HG03175 (cell line): ENCODE measurements around the gene NSMCE1.

Experiments
- ATAC-seq: cut with Tn5 transposase; IDR thresholded peaks from one replicate; pipeline ENCODE4 v1.9.1; 2021; ENCODE audit warnings: mild to moderate bottlenecking, moderate library complexity; ENCODE audit not compliant: unreplicated experiment

The NSMCE1 gene

DNA sequence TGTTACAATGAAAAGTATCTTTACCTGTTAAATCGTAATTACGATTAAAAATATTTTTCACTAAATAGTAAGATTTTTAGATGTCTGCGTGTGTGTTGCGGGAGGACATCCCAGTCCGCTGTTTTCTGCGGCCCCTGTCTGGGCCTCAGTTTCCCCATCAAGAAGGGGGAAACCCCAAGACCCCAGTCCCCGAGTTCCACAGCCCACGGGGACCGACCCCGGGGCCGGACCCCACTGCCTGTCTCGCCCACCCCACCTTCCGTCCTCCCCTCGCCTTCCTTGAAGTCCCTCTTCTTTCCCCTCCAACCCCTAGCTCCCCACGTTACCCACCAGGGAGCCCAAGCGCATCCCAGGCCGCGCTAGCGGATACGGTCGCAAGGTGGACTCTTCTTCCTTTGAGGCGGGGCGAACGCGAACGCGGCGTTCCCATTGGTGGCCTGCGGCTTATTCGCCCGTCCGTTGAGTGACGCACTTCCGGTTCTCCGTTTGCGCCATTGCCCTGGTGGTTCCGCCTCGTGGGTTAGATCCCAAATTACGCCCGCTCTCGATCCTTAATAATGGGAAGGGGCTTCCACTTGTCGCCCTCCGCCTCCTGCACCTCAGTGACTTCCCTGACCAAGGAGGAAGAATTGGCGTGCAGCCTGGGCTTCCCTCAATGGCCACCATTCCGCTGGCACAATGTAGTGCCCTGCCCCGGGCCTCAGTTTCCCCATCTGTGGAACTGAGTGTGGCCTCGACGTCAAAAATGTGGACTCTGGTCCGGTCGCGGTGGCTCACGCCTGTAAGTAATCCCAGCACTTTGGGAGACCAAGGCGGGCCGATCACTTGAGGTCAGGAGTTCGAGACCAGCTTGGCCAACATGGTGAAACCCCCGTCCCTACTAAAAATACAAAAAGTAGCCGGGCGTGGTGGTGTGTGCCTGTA is at the start of gene NSMCE1:
NSMCE1 (minus strand) TSS at position 397 of the 924 bp plus-strand sequence. CDS start 11,202 bp downstream, outside the sequence.
- ATAC-seq: peak; percentile 92

DNA sequence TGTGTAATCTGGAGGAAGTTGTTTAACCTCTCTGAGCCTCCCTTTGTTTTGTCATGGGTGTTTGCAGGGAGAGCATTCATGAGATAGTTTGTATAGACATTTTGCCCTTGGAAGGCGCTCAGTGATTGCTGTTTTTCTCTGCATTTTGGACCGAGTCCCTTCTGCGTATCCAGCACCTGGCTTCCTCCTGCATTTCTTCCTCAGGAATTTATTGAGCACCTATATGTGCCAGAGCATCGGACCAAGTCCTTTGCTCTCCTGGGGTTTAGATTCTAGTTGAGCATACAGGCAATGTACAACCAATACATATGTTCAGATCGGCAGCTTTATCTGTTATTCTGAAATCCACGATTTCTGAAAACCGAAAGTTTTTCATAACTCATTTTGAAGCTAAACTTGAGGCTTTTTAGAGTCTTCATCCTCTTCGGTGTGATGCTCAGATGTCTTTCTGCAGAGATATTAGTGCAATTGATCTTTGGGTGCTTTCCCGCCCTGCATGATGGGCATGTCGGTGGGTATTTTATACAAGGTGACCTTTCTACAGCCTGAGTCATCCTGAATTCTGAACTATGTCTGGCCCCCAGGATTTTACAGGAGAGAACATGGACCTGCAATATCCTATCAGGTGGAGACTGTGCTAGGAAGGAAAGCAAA is 49.3 kb upstream of the NSMCE1 start:
- ATAC-seq: no peak

DNA sequence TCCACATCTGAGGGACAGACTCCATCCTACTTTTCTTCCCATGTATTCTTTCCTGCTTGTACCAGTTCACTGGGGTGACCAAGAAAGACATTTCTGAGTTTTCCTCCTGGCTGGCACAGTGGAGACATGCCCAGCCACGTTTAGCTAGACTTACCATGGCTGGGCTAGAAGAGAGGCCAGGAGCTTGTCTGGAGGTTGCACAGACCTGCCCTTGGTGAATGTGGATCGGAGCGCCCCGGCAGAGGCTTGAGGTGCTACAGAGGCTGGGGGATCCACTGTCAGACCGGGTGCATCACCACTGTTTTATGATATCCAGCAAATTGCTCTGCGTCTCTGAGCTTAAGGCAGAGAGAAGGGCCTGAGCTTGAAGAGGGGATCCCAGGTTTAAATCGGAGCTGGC is 48.7 kb upstream of the NSMCE1 start:
- ATAC-seq: no peak

DNA sequence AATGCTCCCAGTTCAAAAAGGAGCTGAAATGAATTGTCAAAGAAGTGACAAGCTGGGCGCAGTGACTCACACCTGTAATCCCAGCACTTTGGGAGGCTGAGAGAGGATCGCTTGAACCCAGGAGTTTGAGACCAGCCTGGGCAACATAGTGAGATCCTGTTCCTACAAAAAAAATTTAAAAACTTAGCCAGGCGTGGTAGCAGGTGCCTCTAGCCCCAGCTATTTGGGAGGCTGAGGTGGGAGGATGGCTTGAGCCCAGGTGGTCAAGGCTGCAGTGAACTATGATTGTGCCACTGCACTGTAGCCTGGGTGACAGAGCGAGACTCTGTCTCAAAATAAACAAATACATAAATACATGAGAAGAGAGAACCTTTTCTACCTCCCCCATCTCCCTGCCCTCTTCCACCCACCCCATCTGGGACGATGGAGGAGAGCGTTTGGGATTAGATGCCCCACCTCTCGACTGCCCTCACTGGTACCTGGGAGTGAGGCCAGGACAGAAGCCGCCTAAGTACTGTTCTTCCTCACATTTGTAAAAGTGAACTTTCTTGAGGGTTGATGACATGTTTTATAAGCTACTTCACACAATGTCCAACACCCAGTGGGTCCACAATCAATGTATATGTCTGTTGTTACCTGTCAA is 47.6 kb upstream of the NSMCE1 start:
- ATAC-seq: no peak

DNA sequence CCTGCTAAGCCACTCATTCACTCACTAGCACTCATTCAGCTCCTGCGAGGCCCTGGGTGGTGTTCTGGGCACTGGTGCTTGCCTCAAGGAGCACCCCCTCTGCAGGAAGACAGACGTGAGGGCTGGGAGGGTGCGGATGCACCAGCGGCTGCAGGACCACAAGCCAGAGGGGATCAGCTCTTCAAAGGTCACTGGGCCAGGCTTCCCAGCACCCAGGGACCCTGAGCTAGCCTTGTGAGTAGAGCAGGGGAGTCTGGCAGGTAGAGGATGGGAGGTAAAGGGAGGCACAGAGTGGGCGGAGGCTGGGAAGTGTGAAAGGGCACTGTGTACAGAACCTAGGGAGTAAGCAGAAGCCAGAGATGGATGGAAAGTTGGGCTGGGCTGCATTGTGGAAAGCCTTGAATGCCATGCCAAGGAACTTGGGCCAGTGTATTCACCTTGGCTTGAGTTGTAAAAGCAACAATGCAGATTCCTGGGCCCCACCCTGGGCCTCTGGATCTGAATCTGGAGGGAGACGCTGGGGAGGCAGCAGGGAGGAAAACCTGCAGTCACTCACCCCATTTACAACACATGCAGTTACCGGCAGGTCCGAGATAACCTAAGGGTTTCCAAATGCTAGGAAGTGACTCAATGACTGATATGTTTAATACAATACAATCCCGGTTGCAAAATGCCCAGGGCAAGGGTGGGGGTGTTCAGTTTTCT is 46.9 kb upstream of the NSMCE1 start:
- no peak for ATAC-seq

- ATAC-seq: no peak
Measured at GRCh38 chr16:27314986-27315332, 46.4 kb upstream of the NSMCE1 start.

DNA sequence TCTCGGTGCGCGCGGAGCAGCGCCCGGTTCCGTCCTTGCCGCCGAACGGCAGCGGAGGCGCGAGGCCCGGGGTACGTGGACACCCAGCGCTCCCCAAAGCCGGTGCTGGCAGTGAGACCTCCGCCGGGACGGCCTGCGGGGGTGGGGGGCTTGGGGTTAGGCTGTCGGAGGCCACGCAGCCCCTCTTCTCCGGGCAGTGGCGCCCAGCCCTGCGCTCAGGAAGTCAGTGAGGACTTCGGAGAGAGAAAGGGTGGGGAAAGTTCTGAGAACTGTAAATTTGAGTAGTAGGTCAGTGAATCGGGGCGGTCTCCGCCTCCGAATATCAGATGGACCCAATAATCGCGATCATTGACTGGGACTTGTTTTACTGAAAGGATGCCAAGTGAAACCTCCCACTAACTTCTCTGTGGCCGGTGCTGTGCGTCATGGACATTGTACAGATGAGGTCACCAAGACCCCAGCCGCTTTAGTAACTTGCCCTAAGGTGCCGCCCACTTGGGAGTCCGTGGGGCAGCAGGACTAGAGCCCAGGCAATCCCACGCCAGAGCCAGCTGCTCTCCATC is 45.7 kb upstream of the NSMCE1 start:
- peak; percentile 32 for ATAC-seq

DNA sequence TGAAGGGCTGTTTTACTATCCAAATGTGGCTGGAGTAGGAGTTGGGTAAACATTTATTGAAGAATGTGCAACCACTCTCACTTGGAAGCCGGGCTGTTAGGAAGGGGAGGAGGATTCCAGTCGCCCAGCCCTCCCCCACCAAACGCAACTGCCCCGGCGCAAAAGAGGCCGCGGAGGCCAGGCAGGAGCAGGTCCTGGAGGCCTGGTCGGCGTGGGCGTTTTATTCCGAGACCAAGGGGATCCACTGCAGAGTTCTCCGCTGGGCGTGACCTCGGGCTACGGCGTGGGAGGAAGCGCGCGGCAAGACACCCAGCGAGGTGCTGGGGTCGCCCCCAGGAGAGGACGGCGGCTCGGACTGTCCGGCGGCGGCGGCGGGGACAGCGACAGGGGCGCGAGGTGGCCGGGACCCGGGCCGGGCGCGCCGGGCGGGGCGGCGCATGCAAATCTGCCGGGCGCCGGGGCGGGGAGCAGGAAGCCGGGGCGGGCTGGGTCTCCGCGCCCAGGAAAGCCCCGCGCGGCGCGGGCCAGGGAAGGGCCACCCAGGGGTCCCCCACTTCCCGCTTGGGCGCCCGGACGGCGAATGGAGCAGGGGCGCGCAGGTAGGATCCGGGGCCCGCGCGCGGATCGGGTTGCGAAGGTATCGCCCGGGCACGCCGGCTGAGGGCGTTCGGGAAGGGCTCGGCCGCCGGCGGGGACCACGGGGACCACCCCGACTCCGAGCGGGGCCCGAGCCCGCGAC is 45.0 kb upstream of the NSMCE1 start, which contains the start of gene IL4R:
IL4R (plus strand) TSS at position 553 of the 739 bp plus-strand sequence. CDS start 26,230 bp downstream, outside the sequence.
- peak; percentile 47 for ATAC-seq

GRCh38 chr16:27312580-27313421 is 44.2 kb upstream of the NSMCE1 start:
- no peak for ATAC-seq

- no peak for ATAC-seq
Measured at GRCh38 chr16:27311897-27312303, 43.3 kb upstream of the NSMCE1 start.

GRCh38 chr16:27311448-27311830 is 42.9 kb upstream of the NSMCE1 start:
- ATAC-seq: no peak

DNA sequence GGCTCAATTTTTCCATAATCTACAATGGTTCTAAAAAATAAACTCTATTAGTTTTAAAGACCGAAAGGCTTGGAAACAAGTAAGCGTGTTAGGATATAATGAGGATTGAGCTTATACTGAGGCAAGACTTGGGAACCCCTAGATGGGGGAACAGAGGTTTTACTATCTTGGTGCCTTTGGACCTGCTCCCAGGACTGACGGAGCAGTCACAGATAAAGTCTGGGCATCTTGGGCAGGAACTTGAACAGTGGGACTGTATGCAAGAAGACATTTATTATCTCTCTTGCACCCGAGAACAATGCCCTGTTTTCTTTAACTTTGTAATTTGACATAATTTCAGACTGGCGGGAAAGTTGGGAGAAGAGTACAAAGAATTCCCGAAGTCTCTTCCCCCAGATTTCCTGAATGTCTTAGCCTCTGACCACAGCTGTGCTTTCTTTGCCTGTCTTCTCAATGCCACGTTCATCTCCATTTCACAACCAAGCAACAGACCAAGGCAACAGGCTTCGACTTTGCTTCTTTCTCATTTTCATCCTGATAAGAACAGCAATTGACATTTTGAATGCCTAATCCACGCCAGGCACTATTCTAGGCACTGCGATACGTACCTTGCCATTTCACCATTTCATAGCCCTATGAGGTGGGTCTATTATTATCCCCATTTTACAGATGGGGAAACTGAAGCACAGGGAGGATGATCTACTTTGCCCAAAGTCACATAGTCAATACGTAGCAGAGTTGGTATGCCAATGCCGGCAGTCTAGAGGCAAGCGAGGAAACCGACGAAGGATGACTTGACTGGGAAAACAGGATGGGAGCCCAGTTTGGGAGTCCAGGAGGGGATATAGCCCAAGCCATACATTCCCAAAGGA is 42.2 kb upstream of the NSMCE1 start:
- ATAC-seq: no peak

DNA sequence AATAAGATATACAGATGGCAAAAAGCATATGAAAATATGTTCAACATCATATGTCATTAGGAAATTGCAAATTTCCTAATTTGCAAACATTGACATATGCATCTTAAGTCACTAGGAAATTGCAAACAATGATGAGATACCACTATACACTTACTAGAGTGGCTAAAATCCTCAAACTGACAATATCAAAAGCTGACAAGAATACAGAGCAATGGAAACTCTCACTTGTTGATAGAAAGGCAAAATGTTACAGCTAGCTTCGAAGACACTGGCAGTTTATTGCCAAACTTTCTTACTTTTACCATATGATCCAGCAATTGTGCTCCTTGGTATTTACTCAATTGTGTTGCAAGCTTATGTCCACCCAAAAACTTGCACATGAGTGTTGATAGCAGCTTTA is 40.2 kb upstream of the NSMCE1 start:
- ATAC-seq: no peak

DNA sequence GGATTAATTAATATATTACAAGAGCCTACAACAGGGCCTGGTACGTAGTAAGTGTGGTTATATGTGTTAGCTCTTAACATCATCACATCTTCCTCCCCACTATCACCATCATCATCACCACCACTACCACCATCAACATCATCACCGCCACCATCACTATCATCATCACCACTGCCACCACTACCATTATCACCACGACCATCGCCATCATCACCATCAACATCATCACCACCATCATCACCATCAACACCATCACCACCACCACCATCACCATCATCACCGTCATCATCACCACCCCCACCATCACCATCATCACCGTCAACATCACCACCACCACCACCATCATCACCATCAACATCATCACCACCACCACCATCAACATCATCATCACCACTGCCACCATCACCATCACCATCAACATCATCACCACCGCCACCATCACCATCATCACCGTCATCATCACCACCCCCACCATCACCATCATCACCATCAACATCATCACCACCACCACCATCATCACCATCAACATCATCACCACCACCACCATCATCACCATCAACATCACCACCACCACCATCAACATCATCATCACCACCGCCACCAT is 37.4 kb upstream of the NSMCE1 start:
- ATAC-seq: no peak

GRCh38 chr16:27304881-27305745 is 36.5 kb upstream of the NSMCE1 start:
- no peak for ATAC-seq

DNA sequence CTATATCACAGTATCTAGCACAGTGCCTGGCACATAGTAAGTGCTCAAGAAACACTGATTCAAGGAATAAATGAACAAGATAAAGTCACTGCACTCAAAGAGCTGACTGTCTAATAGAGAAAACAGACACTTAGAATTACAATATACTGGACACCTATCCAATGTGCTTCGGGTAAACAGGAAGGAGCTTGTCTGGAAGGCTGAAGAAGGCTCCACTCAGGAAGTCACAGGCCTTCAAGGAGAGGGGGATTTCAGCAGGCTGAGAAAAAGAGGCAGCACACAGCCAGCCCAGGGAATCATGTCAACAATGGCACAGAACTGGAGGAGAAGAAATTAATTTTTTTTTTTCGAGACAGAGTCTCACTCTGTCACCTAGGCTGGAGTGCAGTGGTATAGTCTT is 35.5 kb upstream of the NSMCE1 start:
- no peak for ATAC-seq
